Suprapubic skin (tissue), 4 donors: ENCODE results near the gene IAH1. TPM values are rescaled to one million over a fixed set of nuclear protein-coding genes. Genes with fewer than 3 reads are reported as not detected.

Experiments
- DNase-seq, 2 donors: peaks; one replicate each; pipeline ENCODE4 v3.0.0-alpha.2; 2019; ENCODE audit warnings: low spot score in 2 of 2
- H3K27ac ChIP-seq: fragments of 200-600 bp; sonication (generic); one replicate; pipeline ENCODE4 v1.5.1; 2019
- H3K27me3 ChIP-seq: fragments of 200-600 bp; sonication (generic); one replicate; pipeline ENCODE4 v1.5.1; 2019
- H3K36me3 ChIP-seq: fragments of 200-600 bp; sonication (generic); one replicate; pipeline ENCODE4 v1.5.1; 2019
- H3K4me1 ChIP-seq: fragments of 200-600 bp; sonication (generic); one replicate; pipeline ENCODE4 v1.5.1; 2019
- H3K4me3 ChIP-seq: fragments of 200-600 bp; sonication (generic); one replicate; pipeline ENCODE4 v1.5.1; 2019; ENCODE audit warnings: mild to moderate bottlenecking
- H3K9me3 ChIP-seq: fragments of 200-600 bp; sonication (generic); one replicate; pipeline ENCODE4 v1.5.1; 2019
- CTCF ChIP-seq, 2 donors: fragments of 200-600 bp in 1 of 2; fragments of 450-650 bp in 1 of 2; sonication (generic) in 1 of 2; IDR thresholded peaks; one replicate each; pipeline ENCODE4 v1.5.1; 2016 to 2019; ENCODE audit warnings: antibody characterized with exemption in 2 of 2, mild to moderate bottlenecking in 1 of 2, moderate library complexity in 1 of 2
- EP300 ChIP-seq: sonication (generic); formaldehyde crosslinking; IDR thresholded peaks from one replicate; pipeline ENCODE4 v1.6.1; 2017; ENCODE audit warnings: antibody characterized with exemption
- POLR2A ChIP-seq, 2 donors: fragments of 450-650 bp; IDR thresholded peaks; one replicate each; pipeline ENCODE4 v1.6.1; 2017; ENCODE audit warnings: antibody characterized with exemption in 2 of 2, mild to moderate bottlenecking in 2 of 2, moderate library complexity in 2 of 2
- POLR2AphosphoS5 ChIP-seq, 3 donors: sonication (generic); formaldehyde crosslinking; IDR thresholded peaks; one replicate each; pipeline ENCODE4 v1.6.1; 2017; ENCODE audit warnings: antibody characterized with exemption in 3 of 3
- WGBS: methylation state at CpG from one replicate; pipeline ENCODE4 v1.1.5; 2018; 5-methylcytosine and 5-hydroxymethylcytosine counted together
- total RNA-seq, 4 donors: library from RNA; depleted of rRNA; stranded (reverse); fragments of >200 nt; gene quantifications; one replicate each; pipeline ENCODE4 v1.1.0, GENCODE V29; 2016

Gene IAH1
- total RNA-seq, 4 donors from 2014 or later = 23.8 to 33.8 (median 26.4) TPM

DNA sequence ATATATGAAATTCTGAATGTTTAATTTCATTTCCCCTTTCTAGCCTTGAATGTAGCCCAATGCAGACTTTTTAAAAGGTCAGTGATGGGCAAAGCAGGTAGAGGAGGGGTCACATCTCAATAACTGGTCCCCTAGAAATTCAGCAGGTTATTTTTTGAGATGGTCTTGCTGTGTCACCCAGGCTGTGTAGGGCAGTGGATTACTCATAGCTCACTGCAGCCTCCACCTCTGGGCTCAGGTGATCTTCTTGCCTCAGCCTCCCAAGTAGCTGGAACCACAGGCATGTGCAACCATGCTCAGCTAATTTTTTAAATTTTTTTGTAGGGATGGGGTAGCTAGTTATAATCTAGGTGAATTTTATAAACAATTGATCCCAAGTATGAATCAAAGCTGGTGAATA, 8.8 kb downstream of the IAH1 start:
- Histone ChIP-seq H3K9me3 (no peaks in the 10 kb centered on the region), H3K4me3 (no peak overlapping the region), H3K36me3 (peaks cover 91% of the 10 kb centered on the region), H3K27ac (no peak overlapping the region), H3K27me3 (no peaks in the 10 kb centered on the region), H3K4me1 (no peaks in the 10 kb centered on the region)
- TF ChIP-seq POLR2A (IDR thresholded peaks at IDR 0.05) = no peak
- TF ChIP-seq CTCF (IDR thresholded peaks at IDR 0.05) = no peak
- DNase-seq = no peak

DNA sequence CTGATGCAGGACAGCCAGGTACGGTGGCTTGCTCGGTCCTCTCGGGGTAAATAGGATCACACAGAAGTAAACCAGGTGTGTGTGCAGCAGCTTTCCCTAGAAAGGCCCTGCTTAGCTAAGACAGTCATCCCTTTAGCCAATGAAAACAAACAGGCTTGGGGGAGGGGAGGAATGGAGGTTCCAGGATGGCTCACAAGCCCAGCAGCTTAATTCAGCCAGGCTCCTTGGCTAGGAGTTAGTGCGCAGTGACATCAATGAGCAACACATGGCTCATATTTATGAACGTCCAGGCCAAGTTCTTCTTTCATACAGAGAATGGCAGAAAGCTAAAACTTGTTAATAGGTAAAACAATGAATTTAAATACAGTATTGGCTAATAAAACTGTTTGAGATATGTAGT, 10.2 kb downstream of the IAH1 start:
- H3K27me3 ChIP-seq = no peaks in the 10 kb centered on the region
- TF ChIP-seq EP300 = no peak
- TF ChIP-seq POLR2AphosphoS5 (IDR thresholded peaks at IDR 0.05) = no peak
- H3K4me3 ChIP-seq = no peak overlapping the region
- no peaks in the 10 kb centered on the region for H3K9me3 ChIP-seq
- no peak for DNase-seq
- no peaks in the 10 kb centered on the region for H3K4me1 ChIP-seq
- WGBS = 91% methylated on average over 5 of the region's 5 CpGs
- peaks cover 96% of the 10 kb centered on the region for H3K36me3 ChIP-seq
- no peak overlapping the region for H3K27ac ChIP-seq

- Histone ChIP-seq H3K9me3 (no peaks in the 10 kb centered on the region), H3K4me1 (no peaks in the 10 kb centered on the region), H3K36me3 (peaks cover 99% of the 10 kb centered on the region), H3K4me3 (no peak overlapping the region), H3K27ac (no peak overlapping the region), H3K27me3 (no peaks in the 10 kb centered on the region)
- TF ChIP-seq POLR2AphosphoS5 (IDR thresholded peaks at IDR 0.05) (no peak), EP300 (no peak), CTCF (IDR thresholded peaks at IDR 0.05) (no peak)
- WGBS = 100% methylated on average over 1 of the region's 1 CpG
- no peak for DNase-seq
Measured at GRCh38 chr2:9488583-9489547, 14.5 kb downstream of the IAH1 start.

DNA sequence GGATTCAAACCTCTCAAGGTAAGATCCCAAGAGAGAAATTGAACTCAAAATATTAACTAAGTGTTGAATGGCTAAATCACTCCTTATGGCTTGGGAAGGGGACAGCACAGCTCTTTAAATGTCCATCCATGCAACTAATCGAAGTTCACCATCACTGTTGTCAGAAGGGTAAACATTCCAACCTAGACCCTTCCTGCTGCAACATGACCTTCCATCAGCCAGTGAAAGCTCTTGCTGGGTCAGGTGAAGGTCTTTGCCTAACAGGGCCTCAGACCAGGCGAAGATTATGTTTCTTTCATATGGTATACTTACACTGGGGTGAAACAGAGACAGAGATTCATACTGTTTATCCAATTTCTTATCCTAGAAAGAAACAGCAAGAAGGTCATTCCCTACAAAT, 16.4 kb downstream of the IAH1 start:
- no peaks in the 10 kb centered on the region for H3K9me3 ChIP-seq
- H3K27ac ChIP-seq = no peak overlapping the region
- TF ChIP-seq CTCF (IDR thresholded peaks at IDR 0.05) = no peak
- no peak for TF ChIP-seq POLR2A (IDR thresholded peaks at IDR 0.05)
- TF ChIP-seq POLR2AphosphoS5 (IDR thresholded peaks at IDR 0.05) = no peak
- no peak for TF ChIP-seq EP300
- H3K4me1 ChIP-seq = no peaks in the 10 kb centered on the region
- 96% methylated on average over 2 of the region's 2 CpGs for WGBS
- H3K27me3 ChIP-seq = no peaks in the 10 kb centered on the region
- H3K36me3 ChIP-seq = peaks cover 99% of the 10 kb centered on the region
- H3K4me3 ChIP-seq = no peak overlapping the region
- DNase-seq = no peak

- H3K4me1 ChIP-seq = no peaks in the 10 kb centered on the region
- no peak overlapping the region for H3K27ac ChIP-seq
- no peaks in the 10 kb centered on the region for H3K27me3 ChIP-seq
- no peak for DNase-seq
- H3K4me3 ChIP-seq = no peak overlapping the region
- peaks cover 97% of the 10 kb centered on the region for H3K36me3 ChIP-seq
- no peaks in the 10 kb centered on the region for H3K9me3 ChIP-seq
- 56% methylated on average over 2 of the region's 2 CpGs for WGBS
- TF ChIP-seq POLR2AphosphoS5 (IDR thresholded peaks at IDR 0.05) (no peak), POLR2A (IDR thresholded peaks at IDR 0.05) (no peak), EP300 (no peak), CTCF (IDR thresholded peaks at IDR 0.05) (no peak)
Measured at GRCh38 chr2:9492927-9493326, 18.6 kb downstream of the IAH1 start.
